WERI-Rb-1 (cell line): ENCODE data around the gene ANKRD33.

Source experiments
- DNase-seq: peaks from one replicate; pipeline ENCODE4 v3.0.0-alpha.2; 2020
- H3K27ac ChIP-seq: fragments of 250-450 bp; sonication (Bioruptor Pico); 2 replicates; pipeline ENCODE4 v1.5.1; 2020; ENCODE audit warnings: mild to moderate bottlenecking, moderate library complexity
- H3K27me3 ChIP-seq: fragments of 250-450 bp; sonication (Bioruptor Pico); 2 replicates; pipeline ENCODE4 v1.5.1; 2021; ENCODE audit warnings: mild to moderate bottlenecking, low read depth, moderate library complexity; ENCODE audit not compliant: insufficient read depth, severe bottlenecking
- H3K36me3 ChIP-seq: fragments of 250-450 bp; sonication (Bioruptor Pico); 2 replicates; pipeline ENCODE4 v1.5.1; 2020; ENCODE audit warnings: mild to moderate bottlenecking, moderate library complexity
- H3K4me3 ChIP-seq: 2 replicates; pipeline ENCODE4 v1.5.1; 2011; ENCODE audit warnings: low read depth, mild to moderate bottlenecking, control low read depth, low read length
- H3K9me3 ChIP-seq: fragments of 250-450 bp; sonication (Bioruptor Pico); 2 replicates; pipeline ENCODE4 v1.5.1; 2021; ENCODE audit warnings: mild to moderate bottlenecking, moderate library complexity; ENCODE audit not compliant: severe bottlenecking
- CTCF ChIP-seq: IDR thresholded peaks from 2 replicates; pipeline ENCODE4 v1.5.1; 2011; ENCODE audit warnings: low read depth, mild to moderate bottlenecking, control low read depth, inconsistent platforms, low read length

Gene ANKRD33

GRCh38 chr12:51896236-51896635 lies 8.3 kb downstream of the ANKRD33 start:
- Histone ChIP-seq H3K9me3 (no peaks in the 10 kb centered on the region), H3K27me3 (no peaks in the 10 kb centered on the region)

GRCh38 chr12:51897181-51897580 lies 9.3 kb downstream of the ANKRD33 start:
- no peaks in the 10 kb centered on the region for H3K9me3 ChIP-seq
- TF ChIP-seq CTCF, result no peak

More at GRCh38 chr12:51896236-51896635, 8.3 kb downstream of the ANKRD33 start:
- TF ChIP-seq CTCF, result no peak
- no peak for DNase-seq
- Histone ChIP-seq H3K4me3 (no peak overlapping the region), H3K36me3 (no peaks in the 10 kb centered on the region), H3K27ac (peak overlapping the region; percentile 79)

GRCh38 chr12:51898506-51898905 lies 10.6 kb downstream of the ANKRD33 start:
- DNase-seq, result no peak
- Histone ChIP-seq H3K27ac (no peak overlapping the region), H3K4me3 (no peak overlapping the region), H3K27me3 (no peaks in the 10 kb centered on the region), H3K36me3 (no peaks in the 10 kb centered on the region), H3K9me3 (no peaks in the 10 kb centered on the region)
- TF ChIP-seq CTCF, result no peak

More at GRCh38 chr12:51897181-51897580, 9.3 kb downstream of the ANKRD33 start:
- no peak overlapping the region for H3K4me3 ChIP-seq
- H3K27me3 ChIP-seq, result no peaks in the 10 kb centered on the region
- DNase-seq, result no peak
- no peak overlapping the region for H3K27ac ChIP-seq
- H3K36me3 ChIP-seq, result no peaks in the 10 kb centered on the region

GRCh38 chr12:51898937-51899336 lies 11.0 kb downstream of the ANKRD33 start:
- Histone ChIP-seq H3K4me3 (no peak overlapping the region), H3K36me3 (no peaks in the 10 kb centered on the region), H3K9me3 (no peaks in the 10 kb centered on the region), H3K27me3 (no peaks in the 10 kb centered on the region), H3K27ac (no peak overlapping the region)
- no peak for TF ChIP-seq CTCF
- no peak for DNase-seq

GRCh38 chr12:51900323-51900889 lies 12.5 kb downstream of the ANKRD33 start:
- DNase-seq, result no peak
- Histone ChIP-seq H3K9me3 (no peaks in the 10 kb centered on the region), H3K27me3 (no peaks in the 10 kb centered on the region), H3K27ac (no peak overlapping the region), H3K4me3 (no peak overlapping the region), H3K36me3 (no peaks in the 10 kb centered on the region)
- no peak for TF ChIP-seq CTCF
